ENCODE results near the gene TAS2R41.

GRCh38 chr7:143485094-143485493, 7.4 kb downstream of the TAS2R41 start:
- TF ChIP-seq, protein P1, sequence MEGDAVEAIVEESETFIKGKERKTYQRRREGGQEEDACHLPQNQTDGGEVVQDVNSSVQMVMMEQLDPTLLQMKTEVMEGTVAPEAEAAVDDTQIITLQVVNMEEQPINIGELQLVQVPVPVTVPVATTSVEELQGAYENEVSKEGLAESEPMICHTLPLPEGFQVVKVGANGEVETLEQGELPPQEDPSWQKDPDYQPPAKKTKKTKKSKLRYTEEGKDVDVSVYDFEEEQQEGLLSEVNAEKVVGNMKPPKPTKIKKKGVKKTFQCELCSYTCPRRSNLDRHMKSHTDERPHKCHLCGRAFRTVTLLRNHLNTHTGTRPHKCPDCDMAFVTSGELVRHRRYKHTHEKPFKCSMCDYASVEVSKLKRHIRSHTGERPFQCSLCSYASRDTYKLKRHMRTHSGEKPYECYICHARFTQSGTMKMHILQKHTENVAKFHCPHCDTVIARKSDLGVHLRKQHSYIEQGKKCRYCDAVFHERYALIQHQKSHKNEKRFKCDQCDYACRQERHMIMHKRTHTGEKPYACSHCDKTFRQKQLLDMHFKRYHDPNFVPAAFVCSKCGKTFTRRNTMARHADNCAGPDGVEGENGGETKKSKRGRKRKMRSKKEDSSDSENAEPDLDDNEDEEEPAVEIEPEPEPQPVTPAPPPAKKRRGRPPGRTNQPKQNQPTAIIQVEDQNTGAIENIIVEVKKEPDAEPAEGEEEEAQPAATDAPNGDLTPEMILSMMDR (IDR thresholded peaks at IDR 0.05): no peak
- no peak for TF ChIP-seq POLR2A (IDR thresholded peaks at IDR 0.05)

All from body of pancreas (tissue), 4 donors.